ENCODE measurements around the gene MOSPD2.

Gene MOSPD2

GRCh38 chrX:14875624-14876023 lies 2.4 kb downstream of the MOSPD2 start:
- no peak overlapping the region for H3K4me3 Mint-ChIP-seq
- ATAC-seq (replicated peaks) (no peak), DNase-seq (no peak)
- no peaks in the 10 kb centered on the region for H3K9me3 Mint-ChIP-seq
- H3K4me1 Mint-ChIP-seq (ENCODE audit: low read depth in 2 of 2), result no peaks in the 10 kb centered on the region
- no peaks in the 10 kb centered on the region for H3K27me3 Mint-ChIP-seq
- H3K36me3 Mint-ChIP-seq (ENCODE audit: insufficient read depth), result peaks cover 4% of the 10 kb centered on the region
- peak overlapping the region in 1 of 2 donors; percentile 41 for H3K27ac Mint-ChIP-seq

DNA sequence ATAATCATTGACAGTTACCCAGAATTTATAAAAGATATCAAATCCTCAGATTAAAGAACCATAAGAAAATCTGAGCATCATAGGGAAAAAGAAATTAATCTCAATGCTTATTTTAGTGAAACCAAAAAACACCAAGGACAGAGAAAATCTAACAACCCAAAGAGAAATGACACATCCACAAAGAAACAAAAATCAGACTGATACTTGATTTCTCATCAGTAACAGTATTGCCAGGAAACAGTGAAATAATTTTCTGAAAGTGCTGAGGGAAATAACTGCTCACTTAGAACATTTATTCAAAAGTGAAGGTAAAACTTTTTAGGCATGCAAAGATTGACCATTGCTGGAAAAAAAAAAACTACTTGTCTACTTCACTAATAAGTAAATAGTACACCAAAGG lies 10.6 kb downstream of the MOSPD2 start:
- ATAC-seq (replicated peaks) (no peak), DNase-seq (no peak)
- H3K4me3 Mint-ChIP-seq, result no peak overlapping the region
- H3K9me3 Mint-ChIP-seq, result no peaks in the 10 kb centered on the region
- no peaks in the 10 kb centered on the region for H3K4me1 Mint-ChIP-seq (ENCODE audit: low read depth in 2 of 2)
- H3K36me3 Mint-ChIP-seq (ENCODE audit: insufficient read depth), result no peaks in the 10 kb centered on the region
- H3K27me3 Mint-ChIP-seq, result no peaks in the 10 kb centered on the region
- no peak overlapping the region for H3K27ac Mint-ChIP-seq

DNA sequence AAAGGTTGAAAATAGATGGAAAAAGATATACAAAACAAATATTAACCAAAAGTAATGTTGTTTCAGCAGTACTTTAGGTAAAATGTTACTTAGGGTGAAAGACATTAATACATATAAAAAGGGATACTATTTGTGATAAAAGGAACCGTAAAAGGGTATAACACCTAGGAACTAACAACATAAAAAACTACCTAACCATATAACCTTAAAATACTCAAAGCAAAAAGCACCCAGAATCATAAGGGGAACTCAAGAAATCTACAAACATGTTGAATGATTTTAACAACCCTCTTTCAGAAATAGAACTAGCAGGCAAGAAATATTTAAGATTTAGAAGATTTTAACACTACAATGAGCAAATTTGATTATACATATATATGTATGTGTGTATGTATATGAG lies 11.5 kb downstream of the MOSPD2 start:
- ATAC-seq (replicated peaks), result no peak

DNA sequence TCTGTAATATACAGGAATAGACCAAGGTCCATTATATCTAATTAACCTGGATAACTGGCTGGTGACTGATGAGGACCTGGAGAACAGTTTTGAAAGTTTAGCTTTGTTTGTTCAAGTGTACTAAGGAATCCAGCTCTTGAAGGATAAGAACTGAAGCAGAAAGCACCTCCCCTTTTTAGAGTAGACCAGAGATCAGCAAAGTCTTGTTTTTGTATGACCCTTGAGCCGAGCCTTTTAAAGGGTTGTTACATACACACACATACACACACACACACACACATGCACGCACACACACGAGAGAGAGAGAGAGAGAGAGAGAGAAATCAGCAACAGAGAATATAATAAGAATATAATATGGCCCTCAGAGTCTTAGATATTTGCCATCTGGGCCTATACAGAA lies 13.0 kb downstream of the MOSPD2 start:
- no peak for ATAC-seq (replicated peaks)
- Mint-ChIP-seq H3K27me3 (no peaks in the 10 kb centered on the region), H3K9me3 (no peaks in the 10 kb centered on the region), H3K27ac (no peak overlapping the region), H3K4me1 (ENCODE audit: low read depth in 2 of 2) (peaks cover 3% of the 10 kb centered on the region in 2 donors), H3K36me3 (ENCODE audit: insufficient read depth) (no peaks in the 10 kb centered on the region), H3K4me3 (no peak overlapping the region)
- no peak for DNase-seq

More for the DNA sequence above, 11.5 kb downstream of the MOSPD2 start:
- H3K9me3 Mint-ChIP-seq, result no peaks in the 10 kb centered on the region
- no peaks in the 10 kb centered on the region for H3K27me3 Mint-ChIP-seq
- H3K27ac Mint-ChIP-seq, result no peak overlapping the region
- H3K4me1 Mint-ChIP-seq (ENCODE audit: low read depth in 2 of 2), result peaks cover 0 to 3% of the 10 kb centered on the region in 2 donors
- H3K36me3 Mint-ChIP-seq (ENCODE audit: insufficient read depth), result no peaks in the 10 kb centered on the region
- no peak overlapping the region for H3K4me3 Mint-ChIP-seq
- DNase-seq, result no peak

GRCh38 chrX:14896273-14896672 lies 23.1 kb downstream of the MOSPD2 start:
- H3K27ac Mint-ChIP-seq, result peak overlapping the region in 1 of 2 donors; percentile 50
- no peaks in the 10 kb centered on the region for H3K4me1 Mint-ChIP-seq (ENCODE audit: low read depth in 2 of 2)
- H3K27me3 Mint-ChIP-seq, result no peaks in the 10 kb centered on the region
- H3K36me3 Mint-ChIP-seq (ENCODE audit: insufficient read depth), result peaks cover 3% of the 10 kb centered on the region
- ATAC-seq (replicated peaks) (no peak), DNase-seq (no peak)
- H3K9me3 Mint-ChIP-seq, result no peaks in the 10 kb centered on the region
- no peak overlapping the region for H3K4me3 Mint-ChIP-seq

DNA sequence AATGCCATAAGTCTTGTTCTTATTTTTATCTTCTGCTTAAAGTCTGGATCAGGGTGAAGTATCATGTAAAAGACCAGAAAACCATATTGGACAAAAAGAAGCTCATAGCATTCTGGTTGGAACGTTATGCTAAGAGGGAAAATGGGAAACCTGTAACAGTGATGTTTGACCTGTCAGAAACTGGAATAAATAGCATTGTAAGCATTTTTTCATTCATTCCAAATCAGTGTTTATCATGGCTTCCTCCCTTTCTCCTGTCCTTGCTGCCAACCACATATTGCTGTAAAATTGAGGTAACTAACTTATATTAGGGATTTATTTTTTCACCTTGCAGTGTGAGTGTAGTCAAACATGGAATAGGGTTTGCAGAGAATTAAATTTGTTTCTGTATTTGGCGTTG lies 23.8 kb downstream of the MOSPD2 start:
- H3K4me3 Mint-ChIP-seq, result no peak overlapping the region
- H3K36me3 Mint-ChIP-seq (ENCODE audit: insufficient read depth), result peaks cover 3% of the 10 kb centered on the region
- DNase-seq, result no peak
- no peaks in the 10 kb centered on the region for H3K4me1 Mint-ChIP-seq (ENCODE audit: low read depth in 2 of 2)
- no peak overlapping the region for H3K27ac Mint-ChIP-seq
- H3K9me3 Mint-ChIP-seq, result no peaks in the 10 kb centered on the region
- no peaks in the 10 kb centered on the region for H3K27me3 Mint-ChIP-seq
- no peak for ATAC-seq (replicated peaks)

DNA sequence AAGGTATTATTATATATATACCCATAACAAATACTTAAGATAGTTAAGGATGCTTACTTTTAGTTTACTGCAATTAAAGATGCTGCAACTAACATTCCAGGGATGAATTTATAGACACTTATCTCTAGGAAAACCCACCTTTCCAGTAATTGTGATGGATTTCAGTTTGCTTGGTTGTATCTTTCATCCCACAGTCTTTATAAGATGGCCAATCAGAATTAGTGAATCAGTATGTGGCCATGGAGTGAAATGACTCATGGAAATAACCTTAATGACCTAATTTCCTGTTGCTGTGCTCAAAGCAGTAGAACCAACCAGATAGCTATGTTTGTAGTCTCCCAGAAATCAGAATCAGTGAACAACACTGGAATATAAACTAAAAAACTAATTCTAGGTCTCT lies 26.4 kb downstream of the MOSPD2 start:
- Mint-ChIP-seq H3K27ac (no peak overlapping the region), H3K36me3 (ENCODE audit: insufficient read depth) (peaks cover 3% of the 10 kb centered on the region), H3K4me3 (no peak overlapping the region), H3K27me3 (no peaks in the 10 kb centered on the region), H3K9me3 (no peaks in the 10 kb centered on the region), H3K4me1 (ENCODE audit: low read depth in 2 of 2) (no peaks in the 10 kb centered on the region)
- ATAC-seq (replicated peaks), result no peak
- DNase-seq, result no peak

GRCh38 chrX:14902537-14902936 lies 29.3 kb downstream of the MOSPD2 start:
- Mint-ChIP-seq H3K4me1 (ENCODE audit: low read depth in 2 of 2) (no peaks in the 10 kb centered on the region), H3K9me3 (no peaks in the 10 kb centered on the region), H3K4me3 (no peak overlapping the region), H3K27me3 (no peaks in the 10 kb centered on the region), H3K27ac (peak overlapping the region in 1 of 2 donors; percentile 28), H3K36me3 (ENCODE audit: insufficient read depth) (no peaks in the 10 kb centered on the region)
- ATAC-seq (replicated peaks), result no peak
- DNase-seq, result no peak

DNA sequence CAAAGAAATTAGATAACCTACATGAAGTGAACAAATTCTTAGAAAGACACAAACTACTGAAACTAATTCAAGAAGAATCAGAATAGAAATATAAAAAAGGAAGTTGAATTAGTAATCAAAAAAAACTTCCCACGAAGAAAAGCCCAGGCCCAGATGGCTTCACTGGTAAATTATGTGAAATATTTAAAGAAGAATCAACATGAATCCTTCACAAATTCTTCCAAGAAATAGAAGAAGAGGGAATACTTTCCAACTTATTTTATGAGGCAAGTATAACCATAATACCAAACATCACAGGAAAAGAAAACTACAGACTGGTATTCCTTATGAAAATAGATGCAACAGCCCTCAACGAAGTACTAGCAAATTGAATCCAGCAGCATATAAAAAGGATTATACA lies 30.7 kb downstream of the MOSPD2 start:
- no peaks in the 10 kb centered on the region for H3K9me3 Mint-ChIP-seq
- DNase-seq (no peak), ATAC-seq (replicated peaks) (no peak)
- H3K36me3 Mint-ChIP-seq (ENCODE audit: insufficient read depth), result no peaks in the 10 kb centered on the region
- H3K27ac Mint-ChIP-seq, result no peak overlapping the region
- no peaks in the 10 kb centered on the region for H3K27me3 Mint-ChIP-seq
- no peaks in the 10 kb centered on the region for H3K4me1 Mint-ChIP-seq (ENCODE audit: low read depth in 2 of 2)
- H3K4me3 Mint-ChIP-seq, result no peak overlapping the region

DNA sequence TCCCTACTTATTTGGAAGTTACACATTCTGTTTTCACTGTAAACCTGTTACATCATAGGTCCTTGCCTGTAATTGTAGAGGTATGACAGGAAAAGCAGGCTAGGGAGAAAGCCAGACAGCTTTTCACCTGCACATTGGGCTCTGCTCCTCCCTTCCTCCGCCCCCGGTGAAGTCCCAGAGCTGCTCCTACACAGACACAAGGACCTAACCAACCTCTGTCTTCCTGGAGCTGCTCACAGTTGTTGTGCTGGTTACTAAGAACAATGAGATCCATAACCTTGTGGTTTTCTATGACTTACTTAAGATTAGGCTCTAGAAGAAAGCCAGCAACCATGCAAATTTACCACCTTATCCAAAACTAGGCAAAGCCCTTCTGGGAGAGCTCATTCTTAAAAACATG lies 40.0 kb downstream of the MOSPD2 start:
- no peak for DNase-seq
- Mint-ChIP-seq H3K36me3 (ENCODE audit: insufficient read depth) (peaks cover 40% of the 10 kb centered on the region), H3K4me1 (ENCODE audit: low read depth in 2 of 2) (no peaks in the 10 kb centered on the region), H3K27me3 (no peaks in the 10 kb centered on the region), H3K27ac (no peak overlapping the region), H3K4me3 (no peak overlapping the region), H3K9me3 (no peaks in the 10 kb centered on the region)
- ATAC-seq (replicated peaks), result no peak

- no peaks in the 10 kb centered on the region for H3K4me1 Mint-ChIP-seq (ENCODE audit: low read depth in 2 of 2)
- ATAC-seq (replicated peaks) (no peak), DNase-seq (no peak)
- H3K4me3 Mint-ChIP-seq, result no peak overlapping the region
- H3K27me3 Mint-ChIP-seq, result no peaks in the 10 kb centered on the region
- no peak overlapping the region for H3K27ac Mint-ChIP-seq
- H3K9me3 Mint-ChIP-seq, result no peaks in the 10 kb centered on the region
- peaks cover 42% of the 10 kb centered on the region for H3K36me3 Mint-ChIP-seq (ENCODE audit: insufficient read depth)
Measured at GRCh38 chrX:14915596-14915995, 42.4 kb downstream of the MOSPD2 start.

DNA sequence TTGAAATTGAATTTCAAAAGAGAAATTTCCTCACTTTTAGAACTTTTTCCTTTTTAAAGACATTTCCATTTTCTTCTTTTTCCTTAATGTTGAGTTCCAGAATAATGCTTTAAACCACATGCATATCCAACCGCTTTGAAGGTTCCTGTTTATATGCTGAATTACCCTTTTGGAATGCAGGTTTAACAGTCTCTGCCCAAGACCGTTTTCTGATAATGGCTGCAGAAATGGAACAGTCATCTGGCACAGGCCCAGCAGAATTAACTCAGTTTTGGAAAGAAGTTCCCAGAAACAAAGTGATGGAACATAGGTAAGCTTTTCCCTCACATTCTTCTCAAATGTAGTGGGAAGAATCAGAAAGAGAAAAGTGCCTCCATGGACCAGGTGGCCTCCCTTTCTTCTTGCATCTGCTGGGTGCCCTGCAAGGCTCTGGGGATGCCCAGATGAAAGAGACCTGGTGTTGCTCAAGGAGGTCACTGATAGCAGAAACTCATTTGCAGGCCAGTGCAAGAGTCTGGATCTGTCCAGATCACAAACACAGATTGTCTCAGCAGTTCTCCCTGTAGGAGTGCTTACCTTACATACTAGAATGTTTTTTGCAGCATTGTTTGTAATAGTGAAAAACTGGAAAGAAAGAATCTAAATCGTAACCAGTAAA lies 42.9 kb downstream of the MOSPD2 start:
- H3K27ac Mint-ChIP-seq, result no peak overlapping the region
- H3K4me3 Mint-ChIP-seq, result no peak overlapping the region
- DNase-seq, result no peak
- no peaks in the 10 kb centered on the region for H3K9me3 Mint-ChIP-seq
- H3K36me3 Mint-ChIP-seq (ENCODE audit: insufficient read depth), result peaks cover 37% of the 10 kb centered on the region
- H3K27me3 Mint-ChIP-seq, result no peaks in the 10 kb centered on the region
- ATAC-seq (replicated peaks), result no peak
- H3K4me1 Mint-ChIP-seq (ENCODE audit: low read depth in 2 of 2), result no peaks in the 10 kb centered on the region

DNA sequence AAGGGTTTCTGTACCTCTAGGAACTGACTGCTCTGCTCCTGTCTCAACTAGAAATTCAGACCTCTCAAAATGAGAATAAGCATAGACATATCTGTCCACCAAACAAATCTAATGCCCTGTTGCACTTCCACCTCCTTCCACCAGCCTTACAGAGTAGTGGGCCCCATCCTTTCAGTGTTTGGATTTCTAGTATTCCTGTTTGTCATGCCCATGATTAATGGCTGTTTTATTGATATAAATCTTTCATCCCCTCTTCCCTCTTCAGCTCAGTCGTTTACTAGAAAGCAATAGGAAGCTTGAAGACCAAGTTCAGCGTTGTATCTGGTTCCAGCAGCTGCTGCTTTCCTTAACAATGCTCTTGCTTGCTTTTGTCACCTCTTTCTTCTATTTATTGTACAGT lies 46.2 kb downstream of the MOSPD2 start:
- Mint-ChIP-seq H3K4me3 (no peak overlapping the region), H3K36me3 (ENCODE audit: insufficient read depth) (peaks cover 23% of the 10 kb centered on the region), H3K4me1 (ENCODE audit: low read depth in 2 of 2) (no peaks in the 10 kb centered on the region), H3K9me3 (no peaks in the 10 kb centered on the region), H3K27ac (no peak overlapping the region), H3K27me3 (no peaks in the 10 kb centered on the region)
- DNase-seq, result no peak
- no peak for ATAC-seq (replicated peaks)

DNA sequence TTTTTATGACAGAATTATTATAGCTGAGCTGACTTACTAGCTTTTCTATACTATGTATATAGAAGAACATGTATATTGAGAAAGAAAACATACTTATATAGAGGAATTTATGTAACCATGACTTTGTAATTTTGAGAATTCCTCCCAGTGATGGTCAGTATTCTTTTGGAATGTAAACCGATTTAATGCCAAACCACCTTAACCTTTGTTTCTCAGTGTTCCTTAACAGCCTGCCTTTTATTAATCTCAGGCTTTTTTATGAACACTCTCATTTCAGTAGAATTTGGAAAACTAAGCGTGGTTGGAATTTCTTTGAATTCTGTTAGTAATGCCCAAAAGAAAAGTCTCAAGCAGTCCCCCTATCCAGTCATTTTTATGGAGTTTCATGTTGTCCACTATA lies 47.0 kb downstream of the MOSPD2 start:
- no peak for DNase-seq
- no peaks in the 10 kb centered on the region for H3K9me3 Mint-ChIP-seq

DNA sequence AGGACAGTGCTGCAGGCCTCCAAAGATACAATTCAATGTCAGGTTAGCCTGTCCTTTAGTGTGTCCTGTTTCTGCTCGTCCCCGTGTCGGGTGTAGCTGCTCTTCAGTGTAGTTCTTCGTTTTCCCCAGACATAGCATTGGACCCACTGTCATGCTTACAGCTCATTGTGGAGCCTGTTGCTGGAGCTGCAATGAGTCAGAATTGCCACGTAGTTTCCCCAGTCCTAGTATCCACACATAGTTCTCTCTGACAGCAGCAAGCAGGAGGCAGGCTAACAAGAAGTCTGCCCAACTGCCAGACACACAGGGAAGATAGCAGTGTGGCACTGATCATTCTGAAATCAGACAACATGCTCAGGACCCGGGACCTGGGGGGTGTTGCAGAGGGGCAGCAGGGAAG lies 49.2 kb downstream of the MOSPD2 start:
- H3K27ac Mint-ChIP-seq, result peak overlapping the region in 1 of 2 donors; percentile 60
- no peaks in the 10 kb centered on the region for H3K9me3 Mint-ChIP-seq
- no peaks in the 10 kb centered on the region for H3K27me3 Mint-ChIP-seq
- DNase-seq, result no peak
- H3K4me3 Mint-ChIP-seq, result no peak overlapping the region
- peaks cover 11% of the 10 kb centered on the region for H3K36me3 Mint-ChIP-seq (ENCODE audit: insufficient read depth)
- no peak for ATAC-seq (replicated peaks)
- no peaks in the 10 kb centered on the region for H3K4me1 Mint-ChIP-seq (ENCODE audit: low read depth in 2 of 2)

More for the DNA sequence above, 47.0 kb downstream of the MOSPD2 start:
- peaks cover 23% of the 10 kb centered on the region for H3K36me3 Mint-ChIP-seq (ENCODE audit: insufficient read depth)
- no peak overlapping the region for H3K27ac Mint-ChIP-seq
- no peak for ATAC-seq (replicated peaks)
- H3K4me3 Mint-ChIP-seq, result no peak overlapping the region
- no peaks in the 10 kb centered on the region for H3K27me3 Mint-ChIP-seq
- H3K4me1 Mint-ChIP-seq (ENCODE audit: low read depth in 2 of 2), result no peaks in the 10 kb centered on the region

All from effector memory CD8-positive, alpha-beta T cell (primary cell).